PC-9 (cell line): ENCODE measurements around the gene RAET1L. TPM values are rescaled to one million over a fixed set of nuclear protein-coding genes. Genes with fewer than 3 reads are reported as not detected.
A peak's percentile ranks its signal among the peaks of the same experiment; 100 is the strongest.
"Not testable (repeated sequence)": the region's sequence is repeated elsewhere in the genome, so short reads cannot be mapped to it uniquely, and the experiment has no call there.

ENCODE experiments used
- BruUV-seq: library from RNA; stranded (reverse); fragments of 400-500 nt; replicated peaks from 2 replicates; lab custom pipeline; 2021; lab: Mats Ljungman, UMichigan
- CTCF ChIA-PET: fragments of 300-600 bp; sonication (Branson Sonifier 250); formaldehyde crosslinking; loops from one replicate; lab custom pipeline; 2022; ENCODE audit warnings: antibody characterized with exemption; lab: Charles Lee
- POLR2A ChIA-PET: fragments of 300-600 bp; sonication (Branson Sonifier 250); formaldehyde crosslinking; loops from one replicate; lab custom pipeline; 2022; ENCODE audit warnings: antibody characterized with exemption; ENCODE audit not compliant: unreplicated experiment; lab: Charles Lee
- DNase-seq, 2 experiments: peaks; one replicate each; pipeline versions ENCODE4 v3.0.0 to v3.0.0-alpha.2; 2015 to 2022; ENCODE audit warnings: mixed read lengths in 1 of 2
- H2AFZ ChIP-seq: fragments of 200-600 bp; sonication (generic); 2 replicates; pipeline ENCODE4 v1.8.1; 2017; ENCODE audit warnings: antibody characterized with exemption
- H3F3A ChIP-seq: fragments of 200-600 bp; sonication (generic); 2 replicates; pipeline ENCODE4 v1.8.1; 2017; ENCODE audit warnings: antibody characterized with exemption, mild to moderate bottlenecking, low read depth; ENCODE audit not compliant: insufficient read depth
- H3K27ac ChIP-seq: fragments of 200-600 bp; sonication (generic); 2 replicates; pipeline ENCODE4 v1.6.1; 2016; ENCODE audit warnings: mixed run types
- H3K27me3 ChIP-seq: fragments of 200-600 bp; sonication (generic); 2 replicates; pipeline ENCODE4 v1.6.1; 2016; ENCODE audit warnings: low read depth, mixed run types; ENCODE audit not compliant: insufficient read depth
- H3K36me3 ChIP-seq: fragments of 200-600 bp; sonication (generic); 2 replicates; pipeline ENCODE4 v1.6.1; 2016; ENCODE audit warnings: low read depth, mixed run types
- H3K4me1 ChIP-seq: fragments of 200-600 bp; sonication (generic); replicated peaks from 2 replicates; pipeline ENCODE4 v1.6.1; 2016; ENCODE audit warnings: mixed run types; ENCODE audit not compliant: insufficient read depth
- H3K4me2 ChIP-seq: fragments of 200-600 bp; sonication (generic); 2 replicates; pipeline ENCODE4 v1.6.1; 2017; ENCODE audit warnings: mixed run types
- H3K4me3 ChIP-seq: fragments of 200-600 bp; sonication (generic); 2 replicates; pipeline ENCODE4 v1.6.1; 2016; ENCODE audit warnings: mixed run types
- H3K79me2 ChIP-seq: fragments of 200-600 bp; sonication (generic); 2 replicates; pipeline ENCODE4 v1.6.1; 2017; ENCODE audit warnings: low read depth, mixed run types
- H3K9me2 ChIP-seq: fragments of 200-600 bp; sonication (generic); 2 replicates; pipeline ENCODE4 v1.8.1; 2017; ENCODE audit warnings: mild to moderate bottlenecking; ENCODE audit not compliant: insufficient read depth
- H3K9me3 ChIP-seq: fragments of 200-600 bp; sonication (generic); 2 replicates; pipeline ENCODE4 v1.8.1; 2016; ENCODE audit warnings: low read depth; ENCODE audit not compliant: insufficient read depth
- H4K20me1 ChIP-seq: fragments of 200-600 bp; sonication (generic); 2 replicates; pipeline ENCODE4 v1.8.1; 2017; ENCODE audit not compliant: insufficient read depth
- EZH2 ChIP-seq: fragments of 200-600 bp; sonication (generic); IDR thresholded peaks from 2 replicates; pipeline ENCODE4 v1.8.0; 2017; ENCODE audit warnings: antibody characterized with exemption, low read depth
- intact Hi-C: fragments of 100-400 bp; cut with micrococcal nuclease; formaldehyde crosslinking; loops from one replicate; pipeline ENCODE4 v1.10.0; 2022; ENCODE audit not compliant: unreplicated experiment
- total RNA-seq: library from RNA; stranded (reverse); gene quantifications from 2 replicates; pipeline ENCODE4 v1.2.3, GENCODE V29; 2021
- TF ChIP-seq, protein P1 (sequence below): fragments of 200-600 bp; sonication (generic); conservative IDR thresholded peaks from 2 replicates; pipeline ENCODE4 v1.6.1; 2017; ENCODE audit warnings: mixed run types, antibody characterized with exemption, mild to moderate bottlenecking, moderate library complexity

The RAET1L gene
- total RNA-seq, 1 experiment from 2014 or later = 1.2 TPM

DNA sequence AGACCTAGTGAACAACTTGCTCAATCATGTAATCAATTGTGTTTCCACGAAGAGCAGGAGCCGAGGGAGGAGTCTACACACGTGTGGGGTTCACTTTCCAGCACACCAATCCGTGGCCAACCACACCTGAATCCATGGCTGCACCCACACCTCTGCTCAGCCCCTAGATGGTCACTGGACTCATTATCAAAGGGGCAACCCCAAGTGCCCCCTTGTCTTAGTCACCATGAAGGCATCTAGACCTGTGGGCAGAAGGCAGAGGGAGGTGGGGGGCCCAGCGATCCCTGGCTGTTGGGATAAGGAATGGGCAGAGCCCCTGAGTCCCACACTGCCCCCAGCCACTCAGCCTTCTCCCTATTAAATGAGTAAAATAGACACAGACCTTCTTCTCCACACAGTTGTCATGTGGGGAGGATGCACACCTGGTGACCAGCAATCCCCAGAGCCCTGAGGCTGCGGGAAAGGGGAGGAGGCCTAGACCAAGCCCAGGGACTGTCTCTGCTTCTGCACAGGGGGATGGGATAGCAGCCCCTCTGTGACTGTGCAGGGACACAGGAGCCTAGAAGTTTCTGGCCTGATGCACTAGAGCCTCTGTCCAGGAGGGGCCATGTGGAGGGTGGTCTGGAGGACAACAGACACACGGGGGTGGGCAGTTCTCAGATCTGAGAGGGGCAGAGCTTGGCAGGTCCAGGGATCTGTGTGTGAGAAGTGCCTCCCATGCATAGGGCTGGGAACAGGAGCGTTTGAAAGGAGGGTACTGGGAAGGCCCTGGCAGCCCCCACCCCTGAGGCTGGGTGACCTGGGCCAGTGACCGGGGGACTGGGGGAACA is 1.9 kb upstream of the RAET1L start:
- DNase-seq = no peak
- no peaks in the 10 kb centered on the region for H3K27me3 ChIP-seq
- peaks cover 19% of the 10 kb centered on the region for H3K4me1 ChIP-seq
- no peaks in the 10 kb centered on the region for H3K9me3 ChIP-seq
- no peaks in the 10 kb centered on the region for H3K36me3 ChIP-seq
- POLR2A ChIA-PET = no interaction called here
- no peaks in the 10 kb centered on the region for H4K20me1 ChIP-seq
- H2AFZ ChIP-seq = no peak overlapping the region
- BruUV-seq = no TSS peak
- no peaks in the 10 kb centered on the region for H3K9me2 ChIP-seq
- no peak overlapping the region for H3K27ac ChIP-seq
- no peaks in the 10 kb centered on the region for H3K79me2 ChIP-seq
- no peak overlapping the region for H3K4me3 ChIP-seq
- CTCF ChIA-PET = no interaction called here
- peaks cover 7% of the 10 kb centered on the region; the same call in 1 of the 2 replicates for H3F3A ChIP-seq
- no peak overlapping the region for H3K4me2 ChIP-seq
- TF ChIP-seq, protein P1, sequence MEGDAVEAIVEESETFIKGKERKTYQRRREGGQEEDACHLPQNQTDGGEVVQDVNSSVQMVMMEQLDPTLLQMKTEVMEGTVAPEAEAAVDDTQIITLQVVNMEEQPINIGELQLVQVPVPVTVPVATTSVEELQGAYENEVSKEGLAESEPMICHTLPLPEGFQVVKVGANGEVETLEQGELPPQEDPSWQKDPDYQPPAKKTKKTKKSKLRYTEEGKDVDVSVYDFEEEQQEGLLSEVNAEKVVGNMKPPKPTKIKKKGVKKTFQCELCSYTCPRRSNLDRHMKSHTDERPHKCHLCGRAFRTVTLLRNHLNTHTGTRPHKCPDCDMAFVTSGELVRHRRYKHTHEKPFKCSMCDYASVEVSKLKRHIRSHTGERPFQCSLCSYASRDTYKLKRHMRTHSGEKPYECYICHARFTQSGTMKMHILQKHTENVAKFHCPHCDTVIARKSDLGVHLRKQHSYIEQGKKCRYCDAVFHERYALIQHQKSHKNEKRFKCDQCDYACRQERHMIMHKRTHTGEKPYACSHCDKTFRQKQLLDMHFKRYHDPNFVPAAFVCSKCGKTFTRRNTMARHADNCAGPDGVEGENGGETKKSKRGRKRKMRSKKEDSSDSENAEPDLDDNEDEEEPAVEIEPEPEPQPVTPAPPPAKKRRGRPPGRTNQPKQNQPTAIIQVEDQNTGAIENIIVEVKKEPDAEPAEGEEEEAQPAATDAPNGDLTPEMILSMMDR = no peak
- TF ChIP-seq EZH2 = no peak
- intact Hi-C loops = no loop called here

DNA sequence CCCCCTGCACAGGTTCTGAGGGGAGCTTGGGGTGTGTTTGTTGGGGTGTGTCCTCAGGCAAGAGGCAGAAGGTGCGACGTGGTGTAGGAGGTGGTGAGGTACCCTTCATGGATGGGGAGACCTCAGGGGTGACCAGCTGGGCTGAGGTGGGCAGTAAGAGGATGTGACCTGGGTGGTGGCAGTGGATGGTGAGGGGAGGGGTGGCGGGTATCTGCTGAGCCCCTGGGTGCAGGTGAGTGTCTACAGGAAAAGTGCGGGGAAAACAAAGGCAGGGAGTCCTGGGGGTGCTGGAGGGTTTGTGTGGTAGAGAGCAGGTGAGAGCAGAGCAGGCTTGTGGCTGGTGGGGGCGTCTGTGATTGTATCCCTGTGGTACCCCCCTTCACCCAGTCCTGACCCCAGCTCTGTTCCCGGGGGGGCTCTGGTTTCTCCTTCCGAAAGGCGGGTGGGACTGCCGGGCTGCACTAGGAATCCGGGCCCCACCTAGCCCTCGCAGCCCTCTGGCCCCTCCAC is 631 bp downstream of the RAET1L start:
- Histone ChIP-seq H3K79me2 (no peaks in the 10 kb centered on the region), H3K4me3 (peak overlapping the region; percentile 53; the same call in 1 of the 2 replicates), H3F3A (peaks cover 7% of the 10 kb centered on the region; the same call in 1 of the 2 replicates), H2AFZ (no peak overlapping the region), H3K27ac (no peak overlapping the region), H3K4me2 (peak overlapping the region; percentile 88), H3K27me3 (no peaks in the 10 kb centered on the region), H3K36me3 (no peaks in the 10 kb centered on the region), H3K4me1 (peaks cover 19% of the 10 kb centered on the region), H3K9me3 (no peaks in the 10 kb centered on the region), H4K20me1 (no peaks in the 10 kb centered on the region), H3K9me2 (no peaks in the 10 kb centered on the region)
- intact Hi-C loops = loop anchor here (2.0 kb wide), 1 partner anchor 44 kb away; the partner anchor contains the start of gene ULBP3
- no peak for DNase-seq
- no TSS peak for BruUV-seq
- POLR2A ChIA-PET = no interaction called here
- TF ChIP-seq EZH2 = no peak
- TF ChIP-seq, protein P1 = no peak
- CTCF ChIA-PET = no interaction called here

DNA sequence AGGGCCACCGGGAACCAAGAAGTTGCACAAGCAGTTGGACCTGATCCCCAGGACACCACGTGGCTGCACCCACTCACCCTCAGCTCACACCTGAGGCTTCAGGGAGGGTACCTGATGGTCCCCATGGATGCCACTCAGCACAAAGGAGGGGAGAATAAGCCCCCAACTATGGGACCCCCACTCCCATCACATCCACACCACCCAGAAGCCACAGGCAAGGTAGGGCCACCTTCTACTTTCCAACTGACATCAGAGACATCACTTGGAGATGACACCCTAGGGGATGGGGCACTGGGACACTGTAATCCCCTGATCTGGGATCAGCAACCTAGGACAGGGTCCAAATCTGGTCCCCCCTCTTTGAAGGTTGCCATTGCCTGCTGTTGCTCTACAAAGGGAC is 1.3 kb downstream of the RAET1L start:
- H3K4me3 ChIP-seq, H3K9me2 ChIP-seq, POLR2A ChIA-PET, H3K27ac ChIP-seq, CTCF ChIA-PET, BruUV-seq, H3K4me2 ChIP-seq, H3F3A ChIP-seq, H4K20me1 ChIP-seq, H3K27me3 ChIP-seq, H3K36me3 ChIP-seq, H3K9me3 ChIP-seq, H3K79me2 ChIP-seq, H2AFZ ChIP-seq, DNase-seq: not testable (repeated sequence)
- intact Hi-C loops = loop anchor here (2.0 kb wide), 1 partner anchor 45 kb away; the partner anchor contains the start of gene ULBP3
- peaks cover 19% of the 10 kb centered on the region for H3K4me1 ChIP-seq

DNA sequence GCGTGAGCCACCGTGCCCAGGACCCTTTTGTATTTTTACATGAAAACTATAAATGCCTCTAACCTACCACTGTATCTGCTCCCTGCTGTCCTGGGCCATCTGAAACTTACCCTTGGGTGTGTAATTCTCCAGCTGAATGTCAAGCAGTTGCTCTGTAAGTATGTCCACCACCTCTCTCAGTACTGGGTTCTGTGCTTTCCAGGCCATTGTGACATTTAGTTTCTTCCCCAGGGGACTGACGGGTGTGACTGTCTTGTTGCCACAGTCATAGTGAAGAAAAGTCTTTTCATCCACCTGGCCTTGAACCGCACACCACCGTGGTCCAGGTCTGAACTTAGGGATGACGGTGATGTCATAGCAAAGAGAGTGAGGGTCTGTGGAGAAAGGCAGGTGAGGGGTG is 3.5 kb downstream of the RAET1L start:
- POLR2A ChIA-PET, H3K27ac ChIP-seq, H3K79me2 ChIP-seq, H3K9me2 ChIP-seq, BruUV-seq, intact Hi-C loops, H3F3A ChIP-seq, H4K20me1 ChIP-seq, H3K27me3 ChIP-seq, DNase-seq, CTCF ChIA-PET, H3K4me2 ChIP-seq, H2AFZ ChIP-seq, H3K36me3 ChIP-seq, H3K4me3 ChIP-seq, H3K9me3 ChIP-seq: not testable (repeated sequence)
- H3K4me1 ChIP-seq = peaks cover 19% of the 10 kb centered on the region
